K562 (cell line): ENCODE measurements around the gene TRIM47. TPM values are rescaled to one million over a fixed set of nuclear protein-coding genes. Genes with fewer than 3 reads are reported as not detected.

Experiments
- GABPA ChIP-seq: fragments of 200-800 bp; sonication (Bioruptor generic); conservative IDR thresholded peaks from 2 replicates; pipeline ENCODE4 v1.6.1; 2016; ENCODE audit warnings: low read depth, missing genetic modification characterization, missing compliant biosample characterization
- GATAD2B ChIP-seq: fragments of 450-650 bp; IDR thresholded peaks from 2 replicates; pipeline ENCODE4 v1.6.1; 2017; ENCODE audit warnings: mild to moderate bottlenecking, borderline replicate concordance
- KDM1A ChIP-seq, 2 experiments: fragments of 450-650 bp; IDR thresholded peaks; 2 replicates each; pipeline ENCODE4 v1.6.1; 2016; ENCODE audit warnings: mild to moderate bottlenecking in 2 of 2
- KDM2B ChIP-seq: fragments of 250-450 bp; sonication (Bioruptor Pico); IDR thresholded peaks from 2 replicates; pipeline ENCODE4 v1.8.0; 2021; ENCODE audit warnings: mild to moderate bottlenecking, moderate library complexity
- KDM5B ChIP-seq: fragments of 200-600 bp; sonication (generic); IDR thresholded peaks from 2 replicates; pipeline ENCODE4 v1.6.1; 2012; ENCODE audit warnings: low read depth, mild to moderate bottlenecking, moderate library complexity, low read length, control low read depth, inconsistent platforms; ENCODE audit not compliant: insufficient replicate concordance
- MAZ ChIP-seq, 2 experiments: fragments of 450-650 bp in 1 of 2; sonication (generic) in 1 of 2; formaldehyde crosslinking; IDR thresholded peaks in 1 of 2; conservative IDR thresholded peaks in 1 of 2; 2 replicates each; pipeline versions ENCODE4 v1.4.0 to v1.5.0; 2020; ENCODE audit warnings: mild to moderate bottlenecking in 1 of 2, missing genetic modification reagents in 1 of 2
- NBN ChIP-seq: fragments of 450-650 bp; IDR thresholded peaks from 2 replicates; pipeline ENCODE4 v1.6.1; 2016; ENCODE audit warnings: low read depth, mild to moderate bottlenecking
- PHF20 ChIP-seq: fragments of 450-650 bp; IDR thresholded peaks from 2 replicates; pipeline ENCODE4 v1.6.1; 2018; ENCODE audit not compliant: partially characterized antibody
- RBM17 ChIP-seq: fragments of 200-400 bp; formaldehyde crosslinking; IDR thresholded peaks from 2 replicates; pipeline ENCODE4 v1.6.1; 2017; ENCODE audit warnings: low read depth, mild to moderate bottlenecking, low read length, borderline replicate concordance
- RNF2 ChIP-seq: sonication (generic); IDR thresholded peaks from 2 replicates; pipeline ENCODE4 v1.6.1; 2016
- SMAD4 ChIP-seq: fragments of 250-450 bp; sonication (Bioruptor Pico); conservative IDR thresholded peaks from 2 replicates; pipeline ENCODE4 v1.8.0; 2021; ENCODE audit warnings: inconsistent platforms, mild to moderate bottlenecking, moderate library complexity
- ZKSCAN1 ChIP-seq: fragments of 150-350 bp; IDR thresholded peaks from 2 replicates; pipeline ENCODE4 v1.6.1; 2016; ENCODE audit warnings: low read depth, low read length
- ZNF76 ChIP-seq: fragments of 250-450 bp; sonication (Bioruptor Pico); IDR thresholded peaks from 2 replicates; pipeline ENCODE4 v1.4.0; 2020; ENCODE audit warnings: mild to moderate bottlenecking, moderate library complexity, borderline replicate concordance
- polyA plus RNA-seq, 8 experiments: library from polyadenylated mRNA; depleted of rRNA in 4 of 8; stranded (reverse) in 5 of 8; unstranded in 3 of 8; fragments of >200 nt; fragmentation: Nextera tagmentation in 2 of 8; fragmentation: Illumina TruSeq in 1 of 8; extraction: Ambion mirVana in 2 of 8; extraction: Trizol in 1 of 8; gene quantifications; 2 replicates each; pipeline versions ENCODE4 v1.2.1 to v1.2.3, GENCODE V29; 2011 to 2014; ENCODE audit warnings: inconsistent platforms in 1 of 8, missing spikeins in 1 of 8
- total RNA-seq, 7 experiments: library from RNA; depleted of rRNA in 6 of 7; stranded (reverse); fragments of >200 nt in 6 of 7; fragmentation: Illumina TruSeq in 2 of 7; extraction: Trizol in 2 of 7; gene quantifications; 2 replicates each; pipeline versions ENCODE4 v1.2.1 to v1.2.3, GENCODE V29; 2011 to 2021; ENCODE audit warnings: low replicate concordance in 1 of 7
- TF ChIP-seq, protein P1 (sequence below): sonication (generic); formaldehyde crosslinking; IDR thresholded peaks from 2 replicates; pipeline ENCODE4 v1.8.1; 2023; ENCODE audit warnings: mild to moderate bottlenecking, missing genetic modification reagents, moderate library complexity
- TF ChIP-seq, protein P2 (sequence below): sonication (generic); IDR thresholded peaks from 2 replicates; pipeline ENCODE4 v1.6.1; 2016
- TF ChIP-seq, protein P3 (sequence below): fragments of 450-650 bp; conservative IDR thresholded peaks from 2 replicates; pipeline ENCODE4 v1.6.1; 2016; ENCODE audit warnings: missing genetic modification characterization, low read depth, mild to moderate bottlenecking, control low read depth, missing compliant biosample characterization
- TF ChIP-seq, protein P4 (sequence below): sonication (generic); formaldehyde crosslinking; IDR thresholded peaks from 2 replicates; pipeline ENCODE4 v1.8.0; 2023; ENCODE audit warnings: mild to moderate bottlenecking, missing genetic modification reagents
- TF ChIP-seq, protein P5 (sequence below): sonication (generic); formaldehyde crosslinking; IDR thresholded peaks from 2 replicates; pipeline ENCODE4 v1.8.0; 2022; ENCODE audit warnings: mild to moderate bottlenecking, missing genetic modification reagents

Gene TRIM47
- total and polyA plus RNA-seq, 9 of the 15 experiments (the other 6 are each of a cell fraction or from before 2014, with no cell fraction given): 0.56 to 6.1 (median 3.2) TPM

DNA sequence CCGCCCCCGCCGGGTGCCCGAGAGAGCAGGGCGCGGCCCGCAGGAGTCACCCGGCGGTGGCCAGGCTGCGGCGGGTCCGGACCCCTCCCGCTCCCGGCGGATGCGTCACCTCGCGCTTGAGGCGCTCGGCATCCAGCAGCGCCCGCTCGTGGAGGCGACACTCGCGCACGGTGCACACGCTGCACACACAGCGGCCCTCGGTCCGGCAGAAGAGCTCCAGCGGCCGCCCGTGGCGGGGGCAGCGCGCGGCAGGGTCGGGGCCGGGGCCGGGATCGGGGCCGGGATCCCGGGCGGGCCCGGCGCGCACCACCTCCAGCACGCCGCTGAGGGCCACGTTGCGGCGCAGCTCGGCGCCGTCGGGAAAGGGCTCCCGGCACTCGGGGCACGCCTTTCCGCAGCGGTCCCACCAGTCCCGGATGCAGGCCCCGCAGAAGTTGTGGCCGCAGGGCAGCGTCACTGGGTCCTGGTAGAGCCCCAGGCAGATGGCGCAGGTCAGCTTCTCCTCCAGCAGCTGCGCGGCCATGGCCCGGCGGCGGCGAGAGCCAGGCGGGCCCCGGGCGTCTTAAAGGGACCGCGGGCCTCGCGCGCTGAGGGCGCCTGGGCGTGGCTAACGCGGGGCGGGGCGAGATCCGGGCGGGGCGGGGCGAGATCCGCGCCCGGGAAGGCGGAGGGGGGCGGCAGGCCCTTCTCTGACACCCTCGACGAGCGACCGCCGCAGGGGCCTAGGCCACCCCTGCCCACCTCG is 18.2 kb upstream of the TRIM47 start, which contains the start of gene TRIM65 (continued):
- TF ChIP-seq, protein P1, sequence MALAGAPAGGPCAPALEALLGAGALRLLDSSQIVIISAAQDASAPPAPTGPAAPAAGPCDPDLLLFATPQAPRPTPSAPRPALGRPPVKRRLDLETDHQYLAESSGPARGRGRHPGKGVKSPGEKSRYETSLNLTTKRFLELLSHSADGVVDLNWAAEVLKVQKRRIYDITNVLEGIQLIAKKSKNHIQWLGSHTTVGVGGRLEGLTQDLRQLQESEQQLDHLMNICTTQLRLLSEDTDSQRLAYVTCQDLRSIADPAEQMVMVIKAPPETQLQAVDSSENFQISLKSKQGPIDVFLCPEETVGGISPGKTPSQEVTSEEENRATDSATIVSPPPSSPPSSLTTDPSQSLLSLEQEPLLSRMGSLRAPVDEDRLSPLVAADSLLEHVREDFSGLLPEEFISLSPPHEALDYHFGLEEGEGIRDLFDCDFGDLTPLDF (CRISPR knock-in tag): peak; percentile 28; the same call in 1 of the 2 replicates
- TF ChIP-seq RBM17 (no peak), SMAD4 (CRISPR knock-in tag) (peak; percentile 82), GATAD2B (peak; percentile 98), NBN (no peak), GABPA (tag) (peak; percentile 51; the same call in 1 of the 2 replicates), KDM5B (peak; percentile 75), MAZ (CRISPR knock-in tag; conservative IDR thresholded peaks at IDR 0.05 in 1 of 2, IDR thresholded peaks at IDR 0.05 in 1 of 2) (peak; percentile 81 to 86; a peak in 3 of 4 replicates), ZNF76 (CRISPR knock-in tag) (no peak), KDM1A (IDR thresholded peaks at IDR 0.05) (no peak), KDM2B (CRISPR knock-in tag) (0 out of 2 replicates have a peak, but pooled peaks have one; percentile 35), RNF2 (0 out of 2 replicates have a peak, but pooled peaks have one; percentile 6), PHF20 (peak; percentile 10), ZKSCAN1 (no peak)
- TF ChIP-seq, protein P2, sequence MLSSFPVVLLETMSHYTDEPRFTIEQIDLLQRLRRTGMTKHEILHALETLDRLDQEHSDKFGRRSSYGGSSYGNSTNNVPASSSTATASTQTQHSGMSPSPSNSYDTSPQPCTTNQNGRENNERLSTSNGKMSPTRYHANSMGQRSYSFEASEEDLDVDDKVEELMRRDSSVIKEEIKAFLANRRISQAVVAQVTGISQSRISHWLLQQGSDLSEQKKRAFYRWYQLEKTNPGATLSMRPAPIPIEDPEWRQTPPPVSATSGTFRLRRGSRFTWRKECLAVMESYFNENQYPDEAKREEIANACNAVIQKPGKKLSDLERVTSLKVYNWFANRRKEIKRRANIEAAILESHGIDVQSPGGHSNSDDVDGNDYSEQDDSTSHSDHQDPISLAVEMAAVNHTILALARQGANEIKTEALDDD: no peak
- TF ChIP-seq, protein P3, sequence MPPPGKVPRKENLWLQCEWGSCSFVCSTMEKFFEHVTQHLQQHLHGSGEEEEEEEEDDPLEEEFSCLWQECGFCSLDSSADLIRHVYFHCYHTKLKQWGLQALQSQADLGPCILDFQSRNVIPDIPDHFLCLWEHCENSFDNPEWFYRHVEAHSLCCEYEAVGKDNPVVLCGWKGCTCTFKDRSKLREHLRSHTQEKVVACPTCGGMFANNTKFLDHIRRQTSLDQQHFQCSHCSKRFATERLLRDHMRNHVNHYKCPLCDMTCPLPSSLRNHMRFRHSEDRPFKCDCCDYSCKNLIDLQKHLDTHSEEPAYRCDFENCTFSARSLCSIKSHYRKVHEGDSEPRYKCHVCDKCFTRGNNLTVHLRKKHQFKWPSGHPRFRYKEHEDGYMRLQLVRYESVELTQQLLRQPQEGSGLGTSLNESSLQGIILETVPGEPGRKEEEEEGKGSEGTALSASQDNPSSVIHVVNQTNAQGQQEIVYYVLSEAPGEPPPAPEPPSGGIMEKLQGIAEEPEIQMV (tag): no peak
- TF ChIP-seq, protein P4, sequence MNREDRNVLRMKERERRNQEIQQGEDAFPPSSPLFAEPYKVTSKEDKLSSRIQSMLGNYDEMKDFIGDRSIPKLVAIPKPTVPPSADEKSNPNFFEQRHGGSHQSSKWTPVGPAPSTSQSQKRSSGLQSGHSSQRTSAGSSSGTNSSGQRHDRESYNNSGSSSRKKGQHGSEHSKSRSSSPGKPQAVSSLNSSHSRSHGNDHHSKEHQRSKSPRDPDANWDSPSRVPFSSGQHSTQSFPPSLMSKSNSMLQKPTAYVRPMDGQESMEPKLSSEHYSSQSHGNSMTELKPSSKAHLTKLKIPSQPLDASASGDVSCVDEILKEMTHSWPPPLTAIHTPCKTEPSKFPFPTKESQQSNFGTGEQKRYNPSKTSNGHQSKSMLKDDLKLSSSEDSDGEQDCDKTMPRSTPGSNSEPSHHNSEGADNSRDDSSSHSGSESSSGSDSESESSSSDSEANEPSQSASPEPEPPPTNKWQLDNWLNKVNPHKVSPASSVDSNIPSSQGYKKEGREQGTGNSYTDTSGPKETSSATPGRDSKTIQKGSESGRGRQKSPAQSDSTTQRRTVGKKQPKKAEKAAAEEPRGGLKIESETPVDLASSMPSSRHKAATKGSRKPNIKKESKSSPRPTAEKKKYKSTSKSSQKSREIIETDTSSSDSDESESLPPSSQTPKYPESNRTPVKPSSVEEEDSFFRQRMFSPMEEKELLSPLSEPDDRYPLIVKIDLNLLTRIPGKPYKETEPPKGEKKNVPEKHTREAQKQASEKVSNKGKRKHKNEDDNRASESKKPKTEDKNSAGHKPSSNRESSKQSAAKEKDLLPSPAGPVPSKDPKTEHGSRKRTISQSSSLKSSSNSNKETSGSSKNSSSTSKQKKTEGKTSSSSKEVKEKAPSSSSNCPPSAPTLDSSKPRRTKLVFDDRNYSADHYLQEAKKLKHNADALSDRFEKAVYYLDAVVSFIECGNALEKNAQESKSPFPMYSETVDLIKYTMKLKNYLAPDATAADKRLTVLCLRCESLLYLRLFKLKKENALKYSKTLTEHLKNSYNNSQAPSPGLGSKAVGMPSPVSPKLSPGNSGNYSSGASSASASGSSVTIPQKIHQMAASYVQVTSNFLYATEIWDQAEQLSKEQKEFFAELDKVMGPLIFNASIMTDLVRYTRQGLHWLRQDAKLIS (CRISPR knock-in tag): peak; percentile 84
- TF ChIP-seq, protein P5, sequence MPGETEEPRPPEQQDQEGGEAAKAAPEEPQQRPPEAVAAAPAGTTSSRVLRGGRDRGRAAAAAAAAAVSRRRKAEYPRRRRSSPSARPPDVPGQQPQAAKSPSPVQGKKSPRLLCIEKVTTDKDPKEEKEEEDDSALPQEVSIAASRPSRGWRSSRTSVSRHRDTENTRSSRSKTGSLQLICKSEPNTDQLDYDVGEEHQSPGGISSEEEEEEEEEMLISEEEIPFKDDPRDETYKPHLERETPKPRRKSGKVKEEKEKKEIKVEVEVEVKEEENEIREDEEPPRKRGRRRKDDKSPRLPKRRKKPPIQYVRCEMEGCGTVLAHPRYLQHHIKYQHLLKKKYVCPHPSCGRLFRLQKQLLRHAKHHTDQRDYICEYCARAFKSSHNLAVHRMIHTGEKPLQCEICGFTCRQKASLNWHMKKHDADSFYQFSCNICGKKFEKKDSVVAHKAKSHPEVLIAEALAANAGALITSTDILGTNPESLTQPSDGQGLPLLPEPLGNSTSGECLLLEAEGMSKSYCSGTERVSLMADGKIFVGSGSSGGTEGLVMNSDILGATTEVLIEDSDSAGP (CRISPR knock-in tag): peak; percentile 95
